HepG2 (cell line): ENCODE results near the gene TRPT1. TPM values are rescaled to one million over a fixed set of nuclear protein-coding genes. Genes with fewer than 3 reads are reported as not detected.
A peak's percentile ranks its signal among the peaks of the same experiment; 100 is the strongest.

Experiments
- HES4 ChIP-seq: sonication (generic); formaldehyde crosslinking; IDR thresholded peaks from 2 replicates; pipeline ENCODE4 v1.9.0; 2021; ENCODE audit warnings: mild to moderate bottlenecking, missing genetic modification reagents, borderline replicate concordance
- HNRNPLL ChIP-seq: fragments of 200-400 bp; formaldehyde crosslinking; IDR thresholded peaks from 2 replicates; pipeline ENCODE4 v1.6.1; 2017; ENCODE audit warnings: mild to moderate bottlenecking, low read depth, low read length; ENCODE audit not compliant: poor library complexity, severe bottlenecking
- RBFOX2 ChIP-seq: fragments of 200-400 bp; formaldehyde crosslinking; IDR thresholded peaks from 2 replicates; pipeline ENCODE4 v1.6.1; 2017; ENCODE audit warnings: low read depth, mild to moderate bottlenecking, low read length
- SNAI1 ChIP-seq: sonication (generic); formaldehyde crosslinking; IDR thresholded peaks from 2 replicates; pipeline ENCODE4 v1.5.0; 2020; ENCODE audit warnings: mild to moderate bottlenecking, missing genetic modification reagents, borderline replicate concordance
- TARDBP ChIP-seq: sonication (generic); formaldehyde crosslinking; IDR thresholded peaks from 2 replicates; pipeline ENCODE4 v1.8.0; 2022; ENCODE audit warnings: mild to moderate bottlenecking, missing genetic modification reagents
- TCF12 ChIP-seq, 2 experiments: fragments of 450-650 bp in 1 of 2; sonication (generic) in 1 of 2; formaldehyde crosslinking in 1 of 2; IDR thresholded peaks; 2 replicates each; pipeline versions ENCODE4 v1.6.1 to v1.8.0; 2017 to 2022; ENCODE audit warnings: antibody characterized with exemption in 1 of 2, mild to moderate bottlenecking in 1 of 2, missing genetic modification reagents in 1 of 2, moderate library complexity in 1 of 2
- ZNF143 ChIP-seq: sonication (generic); formaldehyde crosslinking; IDR thresholded peaks from 2 replicates; pipeline ENCODE4 v1.4.0; 2020; ENCODE audit warnings: missing genetic modification reagents
- ZNF709 ChIP-seq: sonication (generic); formaldehyde crosslinking; IDR thresholded peaks from 2 replicates; pipeline ENCODE4 v1.5.0; 2020; ENCODE audit warnings: mild to moderate bottlenecking, missing genetic modification reagents
- ZNF737 ChIP-seq: sonication (generic); formaldehyde crosslinking; IDR thresholded peaks from 2 replicates; pipeline ENCODE4 v1.5.0; 2020; ENCODE audit warnings: missing genetic modification reagents, mild to moderate bottlenecking, borderline replicate concordance
- ZNF766 ChIP-seq: sonication (generic); formaldehyde crosslinking; IDR thresholded peaks from 2 replicates; pipeline ENCODE4 v1.5.0; 2020; ENCODE audit warnings: missing genetic modification reagents, borderline replicate concordance
- ZSCAN20 ChIP-seq: sonication (generic); formaldehyde crosslinking; IDR thresholded peaks from 2 replicates; pipeline ENCODE4 v1.4.0; 2020; ENCODE audit warnings: missing genetic modification reagents, mild to moderate bottlenecking, borderline replicate concordance
- polyA plus RNA-seq, 8 experiments: library from polyadenylated mRNA; depleted of rRNA in 3 of 8; stranded (reverse) in 7 of 8; unstranded in 1 of 8; fragments of >200 nt; fragmentation: Illumina TruSeq in 4 of 8; extraction: Trizol in 4 of 8; gene quantifications; 2 replicates each; pipeline versions ENCODE4 v1.2.1 to v1.2.3, GENCODE V29; 2011 to 2016; ENCODE audit warnings: low read depth in 4 of 8, missing spikeins in 1 of 8, mixed read lengths in 1 of 8; ENCODE audit not compliant: insufficient read depth in 1 of 8
- total RNA-seq, 5 experiments: library from RNA; depleted of rRNA; stranded (reverse); fragments of >200 nt; fragmentation: Illumina TruSeq; extraction: Trizol; gene quantifications; 2 replicates each; pipeline ENCODE4 v1.2.3, GENCODE V29; 2016; ENCODE audit warnings: low read depth in 1 of 5
- TF ChIP-seq, protein P1 (sequence below): sonication (generic); IDR thresholded peaks from 2 replicates; pipeline ENCODE4 v1.6.1; 2016; ENCODE audit warnings: low read depth, borderline replicate concordance
- TF ChIP-seq, protein P2 (sequence below): sonication (generic); formaldehyde crosslinking; IDR thresholded peaks from 2 replicates; pipeline ENCODE4 v1.5.1; 2020; ENCODE audit warnings: mild to moderate bottlenecking, missing genetic modification reagents, borderline replicate concordance
- TF ChIP-seq, protein P3 (sequence below): sonication (generic); formaldehyde crosslinking; IDR thresholded peaks from 2 replicates; pipeline ENCODE4 v1.8.1; 2023; ENCODE audit warnings: mild to moderate bottlenecking, moderate library complexity, missing genetic modification reagents

The TRPT1 gene
- total and polyA plus RNA-seq, 2 of the 13 experiments (the other 11 are each of a cell fraction or from before 2014, with no cell fraction given): 24.8 to 40.7 TPM

DNA sequence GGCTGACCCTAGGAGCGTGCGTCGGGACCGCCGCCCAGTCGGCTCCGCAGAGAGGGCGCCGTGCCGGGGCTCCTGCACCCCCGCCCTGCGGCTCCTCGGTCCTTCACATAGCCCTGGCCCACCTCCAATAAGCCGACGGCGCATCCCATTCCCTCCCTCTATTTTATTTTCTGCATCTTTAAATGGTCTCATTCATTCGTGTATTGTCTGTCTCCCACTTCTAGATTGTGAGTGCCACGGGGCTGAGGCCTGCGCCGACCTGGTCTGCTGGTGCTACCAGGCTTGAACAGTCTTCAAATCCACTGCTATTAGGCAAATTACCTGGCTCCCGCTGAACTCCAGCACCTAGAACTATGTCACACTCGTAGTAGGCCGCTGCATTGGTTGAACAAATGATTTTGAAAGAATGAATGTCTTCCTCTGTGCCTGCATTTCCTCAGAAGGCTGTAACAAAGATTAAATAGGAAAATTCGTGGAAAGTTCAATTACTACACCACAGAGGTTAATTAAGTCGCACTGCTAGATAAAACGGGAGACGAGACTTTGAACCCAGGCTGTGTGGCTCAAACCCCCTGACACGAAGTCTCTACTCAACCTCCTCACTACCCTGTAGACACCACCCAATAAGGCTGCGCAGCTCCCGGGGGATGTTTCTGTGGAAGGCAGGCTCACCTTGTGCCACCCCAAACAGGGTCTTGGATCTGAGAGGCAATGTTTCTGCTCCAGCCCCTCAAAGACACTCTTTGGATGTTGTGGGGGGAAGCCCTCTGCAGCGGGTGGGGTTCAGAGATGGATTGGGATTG, 21.9 kb upstream of the TRPT1 start (continued):
- no peak for TF ChIP-seq TARDBP
- 0 out of 2 replicates have a peak, but pooled peaks have one; percentile 16 for TF ChIP-seq HES4 (CRISPR knock-in tag)
- TF ChIP-seq, protein P1, sequence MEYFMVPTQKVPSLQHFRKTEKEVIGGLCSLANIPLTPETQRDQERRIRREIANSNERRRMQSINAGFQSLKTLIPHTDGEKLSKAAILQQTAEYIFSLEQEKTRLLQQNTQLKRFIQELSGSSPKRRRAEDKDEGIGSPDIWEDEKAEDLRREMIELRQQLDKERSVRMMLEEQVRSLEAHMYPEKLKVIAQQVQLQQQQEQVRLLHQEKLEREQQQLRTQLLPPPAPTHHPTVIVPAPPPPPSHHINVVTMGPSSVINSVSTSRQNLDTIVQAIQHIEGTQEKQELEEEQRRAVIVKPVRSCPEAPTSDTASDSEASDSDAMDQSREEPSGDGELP: no peak
- no peak for TF ChIP-seq SNAI1 (CRISPR knock-in tag)
- no peak for TF ChIP-seq ZNF766 (CRISPR knock-in tag)
- no peak for TF ChIP-seq HNRNPLL
- no peak for TF ChIP-seq ZSCAN20 (CRISPR knock-in tag)
- TF ChIP-seq, protein P2, sequence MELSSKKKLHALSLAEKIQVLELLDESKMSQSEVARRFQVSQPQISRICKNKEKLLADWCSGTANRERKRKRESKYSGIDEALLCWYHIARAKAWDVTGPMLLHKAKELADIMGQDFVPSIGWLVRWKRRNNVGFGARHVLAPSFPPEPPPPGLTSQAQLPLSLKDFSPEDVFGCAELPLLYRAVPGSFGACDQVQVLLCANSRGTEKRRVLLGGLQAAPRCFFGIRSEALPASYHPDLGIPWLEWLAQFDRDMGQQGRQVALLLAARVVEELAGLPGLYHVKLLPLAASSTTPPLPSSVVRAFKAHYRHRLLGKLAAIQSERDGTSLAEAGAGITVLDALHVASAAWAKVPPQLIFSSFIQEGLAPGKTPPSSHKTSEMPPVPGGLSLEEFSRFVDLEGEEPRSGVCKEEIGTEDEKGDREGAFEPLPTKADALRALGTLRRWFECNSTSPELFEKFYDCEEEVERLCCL: 0 out of 2 replicates have a peak, but pooled peaks have one; percentile 30
- no peak for TF ChIP-seq ZNF709 (CRISPR knock-in tag)
- TF ChIP-seq ZNF737 (CRISPR knock-in tag): no peak
- no peak for TF ChIP-seq ZNF143 (CRISPR knock-in tag)
- no peak for TF ChIP-seq RBFOX2
- TF ChIP-seq TCF12 (IDR thresholded peaks at IDR 0.05): no peak
- TF ChIP-seq TCF12 (CRISPR knock-in tag; IDR thresholded peaks at IDR 0.05): no peak
- TF ChIP-seq, protein P3, sequence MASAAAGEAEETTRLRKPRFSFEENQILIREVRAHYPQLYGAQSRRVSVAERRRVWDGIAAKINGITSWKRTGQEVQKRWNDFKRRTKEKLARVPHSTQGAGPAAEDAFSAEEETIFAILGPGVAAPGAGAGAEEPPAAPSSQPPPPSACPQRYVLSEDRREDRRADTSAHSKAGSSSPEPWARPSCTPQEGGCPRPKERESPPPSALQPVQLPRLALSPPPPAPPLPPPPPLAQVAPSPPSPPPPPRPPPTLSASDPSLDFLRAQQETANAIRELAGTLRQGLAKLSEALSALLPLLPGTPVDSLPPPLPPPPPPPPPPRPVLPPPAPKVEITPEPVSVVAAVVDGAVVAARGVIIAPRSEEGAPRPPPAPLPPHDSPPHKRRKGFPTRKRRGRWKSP (CRISPR knock-in tag): peak; percentile 67; the same call in 1 of the 2 replicates
- TF ChIP-seq, all 625 proteins: peak for 20
